Measurements from ENCODE around the gene EPB41.
"Not testable (repeated sequence)": the region's sequence is repeated elsewhere in the genome, so short reads cannot be mapped to it uniquely, and the experiment has no call there.

The EPB41 gene

DNA sequence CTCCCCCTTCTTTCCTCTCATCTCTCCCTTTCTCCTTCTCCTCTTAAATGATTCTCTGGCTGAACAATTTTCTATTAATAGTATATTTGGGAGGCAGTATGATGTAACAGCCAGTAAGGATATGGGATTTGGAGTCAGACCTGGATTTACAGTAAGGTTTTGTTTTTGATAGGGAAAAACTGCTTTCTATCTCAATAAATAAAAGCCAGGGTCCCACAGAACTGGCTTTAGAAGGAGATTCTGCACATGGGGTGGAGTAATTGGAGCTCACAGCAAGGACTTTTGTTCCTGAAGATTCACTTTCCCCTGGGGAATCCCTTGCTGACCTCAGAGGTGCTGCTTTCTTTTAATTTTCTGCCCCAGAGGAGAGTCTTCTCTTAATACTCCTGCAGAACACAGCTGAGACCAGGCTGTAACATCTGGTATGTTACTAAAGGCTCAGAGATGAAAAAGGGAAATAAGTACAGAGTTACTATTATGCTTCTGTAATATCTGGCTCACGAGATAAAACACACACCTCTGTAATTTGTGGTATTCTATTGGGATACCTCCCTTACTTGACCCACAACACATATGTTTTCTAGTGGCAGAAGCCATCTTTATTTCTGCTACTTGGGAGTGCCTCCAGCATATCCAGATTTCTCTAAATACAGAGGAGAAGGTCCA is 13.4 kb downstream of the EPB41 start:
- no peak for DNase-seq (ENCODE audit: low read depth)

DNA sequence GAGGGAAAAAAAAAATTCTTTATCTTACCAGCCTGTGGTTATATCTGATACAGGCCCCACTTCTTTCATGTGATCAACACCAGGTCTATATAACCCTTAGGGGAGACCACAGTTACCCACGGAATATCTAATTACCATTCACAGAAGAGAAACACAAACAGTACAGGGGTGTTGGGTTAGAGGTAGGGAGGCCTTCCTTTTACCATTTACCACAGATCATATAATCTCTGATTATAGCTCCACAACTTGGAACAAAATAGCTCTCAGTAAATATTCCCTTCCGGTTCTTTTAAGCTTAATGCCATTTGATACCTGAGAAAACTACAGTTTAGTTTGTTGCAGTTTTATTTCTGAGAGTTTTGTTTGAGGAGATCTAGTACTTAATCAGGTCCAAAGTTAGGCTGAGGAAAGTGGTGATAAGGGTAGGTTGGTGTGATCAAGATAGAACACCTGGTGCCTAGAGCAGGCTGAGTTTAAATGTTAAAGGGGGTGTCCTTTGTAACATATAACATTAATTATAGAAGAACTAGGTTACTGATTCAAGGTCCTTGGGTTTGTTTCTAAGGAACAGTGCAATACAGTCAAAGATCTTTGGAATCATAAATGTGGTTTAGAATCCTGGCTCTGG is 14.1 kb downstream of the EPB41 start:
- no peak for DNase-seq (ENCODE audit: low read depth)

DNA sequence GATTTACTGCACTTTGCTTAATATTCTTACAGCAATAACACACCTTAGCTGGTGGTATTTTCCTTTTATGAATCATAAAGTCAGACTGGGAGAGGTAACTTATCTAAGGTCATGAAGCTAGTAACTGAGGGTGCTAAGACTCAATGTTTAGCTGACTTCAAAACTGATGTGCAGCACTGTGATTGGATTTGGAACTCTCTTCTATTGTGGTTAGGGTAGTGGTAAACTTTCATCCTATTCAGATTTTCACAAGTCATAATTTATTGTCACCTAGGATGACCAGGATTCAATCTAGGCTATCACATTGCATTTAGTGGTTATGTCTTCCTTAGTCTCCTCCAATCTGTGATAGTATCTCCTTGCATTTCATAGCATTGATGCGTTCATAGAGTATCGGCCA is 18.9 kb downstream of the EPB41 start:
- DNase-seq (ENCODE audit: low read depth) = no peak

DNA sequence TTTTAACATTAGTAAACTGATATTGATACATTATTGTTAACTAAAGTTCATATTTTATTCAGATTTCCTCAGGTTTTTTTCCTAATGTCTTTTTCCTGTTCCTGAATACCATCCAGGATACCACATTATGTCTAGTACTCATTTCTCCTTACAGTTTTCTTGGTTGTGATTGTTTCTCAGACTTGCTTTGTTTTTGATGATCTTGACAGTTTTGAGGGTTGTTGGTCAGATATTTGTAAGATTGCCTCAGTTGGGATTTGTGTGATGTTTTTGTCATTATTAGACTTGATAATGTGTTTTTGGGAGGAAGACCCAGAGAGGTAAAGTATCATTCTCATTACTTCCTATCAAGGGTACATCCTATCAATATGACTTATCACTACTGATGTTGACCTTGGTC is 19.5 kb downstream of the EPB41 start:
- no peak for DNase-seq (ENCODE audit: low read depth)

- no peak for DNase-seq (ENCODE audit: low read depth)
Measured at GRCh38 chr1:28934676-28935075, 20.3 kb downstream of the EPB41 start.

GRCh38 chr1:28935293-28935692 is 20.9 kb downstream of the EPB41 start:
- DNase-seq (ENCODE audit: low read depth) = no peak

- DNase-seq (ENCODE audit: low read depth) = no peak
Measured at GRCh38 chr1:28936094-28936493, 21.7 kb downstream of the EPB41 start.

- no peak for DNase-seq (ENCODE audit: low read depth)
Measured at GRCh38 chr1:28936528-28936927, 22.2 kb downstream of the EPB41 start.

GRCh38 chr1:28943581-28943980 is 29.2 kb downstream of the EPB41 start:
- not testable (repeated sequence) for DNase-seq (ENCODE audit: low read depth)

DNA sequence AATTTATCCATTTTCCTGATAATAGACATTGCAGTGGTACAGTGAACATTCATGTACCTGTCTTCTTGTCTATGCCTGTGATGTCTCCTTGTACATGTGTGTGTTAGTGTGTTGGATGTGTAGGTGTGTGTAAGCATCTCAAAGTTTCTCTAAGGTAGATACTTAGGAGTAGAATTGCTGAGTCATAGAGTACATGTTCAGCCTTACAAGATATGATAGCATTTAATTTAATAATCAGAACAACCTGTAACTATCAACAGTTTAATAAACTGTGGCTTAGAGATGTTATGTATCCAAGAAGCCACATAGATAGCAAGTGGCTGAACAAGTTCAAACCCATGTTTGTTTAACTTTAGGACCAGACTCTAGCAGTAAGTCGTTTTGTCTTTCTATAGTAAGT is 35.6 kb downstream of the EPB41 start:
- no peak for DNase-seq (ENCODE audit: low read depth)

DNA sequence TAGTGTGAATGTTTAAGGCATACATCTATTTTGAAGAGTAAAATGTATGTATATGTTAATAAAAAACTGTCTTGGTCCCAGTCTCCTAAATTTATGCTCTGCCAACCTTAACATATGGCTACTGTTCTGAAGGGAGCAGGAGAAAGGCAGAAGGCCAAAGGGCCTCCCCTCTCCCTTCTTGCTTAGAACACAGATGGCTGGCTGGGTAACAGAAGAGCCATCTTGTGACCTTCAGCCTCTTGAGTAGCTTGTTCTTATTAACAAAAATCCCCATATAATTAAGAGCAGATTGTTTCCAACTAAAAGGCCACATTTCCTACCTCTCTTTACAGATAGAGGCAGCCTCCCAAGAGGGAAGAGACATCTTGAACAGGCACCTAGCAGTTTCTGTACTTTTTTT is 36.1 kb downstream of the EPB41 start:
- no peak for DNase-seq (ENCODE audit: low read depth)

- no peak for DNase-seq (ENCODE audit: low read depth)
Measured at GRCh38 chr1:28954126-28954726, 39.9 kb downstream of the EPB41 start.

DNA sequence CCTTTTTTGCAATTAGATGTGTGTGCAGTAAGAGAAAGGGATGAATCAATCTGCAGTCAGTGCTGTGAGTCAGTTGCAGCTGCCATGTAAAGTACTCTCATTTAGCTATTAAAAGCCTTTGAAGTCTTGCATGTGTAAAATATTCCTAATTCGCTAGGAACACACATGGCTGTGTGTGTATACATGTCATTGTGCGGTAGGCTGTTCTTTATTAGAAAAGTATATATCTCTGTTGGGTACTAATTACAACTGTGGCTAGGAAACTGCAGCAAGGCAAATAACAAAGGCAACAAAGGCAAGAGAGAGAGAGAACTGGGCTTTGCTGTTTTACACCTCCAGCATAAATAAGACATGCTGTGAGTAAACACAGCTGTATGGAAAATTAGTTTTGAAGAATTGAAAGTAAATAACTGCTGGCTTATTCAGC is 41.7 kb downstream of the EPB41 start:
- DNase-seq (ENCODE audit: low read depth) = no peak

DNA sequence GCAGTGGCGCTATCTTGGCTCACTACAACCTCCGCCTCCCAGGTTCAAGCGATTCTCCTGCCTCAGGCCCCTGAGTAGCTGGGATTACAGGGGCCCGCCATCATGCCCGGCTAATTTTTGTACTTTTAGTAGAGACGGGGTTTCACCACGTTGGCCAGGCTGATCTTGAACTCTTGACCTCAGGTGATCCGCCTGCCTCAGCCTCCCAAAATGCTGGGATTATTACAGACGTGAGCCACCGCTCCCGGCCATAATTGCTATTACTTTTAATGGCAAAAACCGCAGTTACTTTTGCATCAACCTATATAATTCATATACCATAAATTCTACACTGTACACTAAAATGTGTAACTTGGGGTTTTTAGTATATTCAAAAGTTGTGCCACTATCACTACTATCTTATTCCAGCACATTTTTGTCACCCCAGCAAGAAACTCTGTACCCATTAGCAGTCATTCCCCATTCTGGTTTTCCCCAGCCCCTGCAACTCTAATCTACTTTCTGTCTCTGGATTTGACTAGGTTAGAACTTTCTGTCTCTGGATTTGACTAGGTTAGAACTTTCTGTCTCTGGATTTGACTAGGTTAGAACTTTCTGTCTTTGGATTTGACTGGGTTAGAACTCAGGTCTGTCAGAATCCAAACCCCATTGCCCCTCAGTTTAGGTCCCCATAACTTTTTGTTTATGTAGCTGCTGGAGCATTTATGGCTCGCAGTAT is 47.9 kb downstream of the EPB41 start:
- not testable (repeated sequence) for DNase-seq (ENCODE audit: low read depth)

DNA sequence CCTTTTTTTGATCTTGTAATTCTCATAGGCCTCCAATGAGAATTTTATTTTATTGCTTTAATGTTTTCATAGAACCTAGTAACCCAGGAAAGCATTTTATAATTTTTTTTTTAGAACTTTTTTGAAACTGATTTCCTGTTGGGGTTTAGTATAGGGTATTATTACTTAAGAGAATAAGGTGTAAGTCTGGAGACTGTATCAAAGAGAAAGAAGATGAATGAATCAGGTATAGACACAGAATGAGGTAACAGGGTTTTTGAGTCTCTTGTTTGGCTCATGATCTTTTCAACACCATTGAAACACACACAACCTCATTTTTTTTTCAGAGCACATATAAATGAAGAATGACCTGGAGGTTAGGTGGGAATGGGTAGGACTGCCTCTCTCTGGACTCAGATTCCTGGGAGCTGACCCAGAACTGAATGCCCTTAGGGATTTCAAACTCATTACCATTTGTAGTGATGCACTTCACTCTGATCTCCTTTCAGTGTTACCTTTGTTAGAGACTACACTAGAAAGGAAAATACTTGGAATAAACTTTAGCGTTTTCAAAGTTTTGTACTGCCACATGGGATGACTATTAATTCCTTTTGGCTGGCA is 51.0 kb downstream of the EPB41 start:
- no peak for DNase-seq (ENCODE audit: low read depth)

GRCh38 chr1:28966617-28967016 is 52.2 kb downstream of the EPB41 start:
- DNase-seq (ENCODE audit: low read depth) = no peak

DNA sequence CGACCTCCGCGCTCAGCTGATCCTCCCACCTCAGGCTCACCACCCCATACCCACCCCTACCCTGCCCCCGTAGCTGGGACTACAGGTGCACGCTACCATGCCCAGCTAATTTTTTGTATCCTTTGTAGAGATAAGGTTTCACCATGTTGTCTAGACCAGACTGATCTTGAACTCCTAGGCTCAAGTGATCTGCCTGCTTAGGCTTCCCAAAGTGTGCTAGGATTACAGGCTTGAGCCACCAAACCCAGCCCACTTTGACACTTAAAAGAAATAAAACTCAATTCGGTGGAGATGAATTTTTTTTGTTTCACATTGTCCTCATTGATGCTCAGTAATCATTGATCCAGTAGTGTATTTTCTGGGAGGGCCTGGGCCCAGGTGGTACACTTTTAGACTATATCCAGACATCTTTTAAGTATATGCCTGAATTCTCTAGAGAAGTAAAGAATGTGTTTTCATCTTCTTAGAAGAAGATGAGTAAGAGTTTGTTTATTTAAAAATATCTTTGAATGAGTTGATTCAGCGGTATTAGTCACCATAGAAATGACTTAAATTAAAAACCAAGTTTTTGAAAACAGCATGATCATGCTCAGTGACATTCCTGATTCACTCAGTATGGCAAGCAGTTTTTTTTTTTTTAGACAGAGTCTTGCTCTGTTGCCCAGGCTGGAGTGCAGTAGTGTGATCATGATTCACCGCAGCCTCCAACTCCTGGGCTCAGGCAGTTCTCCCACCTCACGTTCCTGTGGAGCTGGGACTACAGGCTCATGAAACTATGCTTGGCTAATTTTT is 57.8 kb downstream of the EPB41 start:
- peak; percentile 70 for DNase-seq (ENCODE audit: low read depth)

GRCh38 chr1:28973596-28974421 is 59.4 kb downstream of the EPB41 start:
- DNase-seq (ENCODE audit: low read depth) = no peak

DNA sequence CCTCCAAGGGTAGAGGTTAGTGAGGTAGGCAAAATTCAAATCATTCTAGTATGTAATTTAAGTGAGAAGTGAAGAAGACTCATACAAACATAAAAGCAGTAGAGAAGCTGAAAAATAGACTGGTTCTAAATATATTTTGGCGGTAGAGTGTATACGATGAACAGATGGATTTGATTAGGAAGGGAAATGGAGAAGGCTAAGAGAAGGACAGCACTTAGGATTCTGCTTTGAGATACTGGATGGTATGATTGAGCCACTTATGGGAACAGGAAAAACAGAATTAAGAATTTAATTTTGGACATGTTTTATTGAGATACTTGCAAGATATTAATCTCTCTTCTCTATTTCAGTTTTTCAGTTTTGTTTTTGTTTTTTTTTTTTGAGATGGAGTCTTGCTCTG is 60.1 kb downstream of the EPB41 start:
- DNase-seq (ENCODE audit: low read depth) = no peak

- no peak for DNase-seq (ENCODE audit: low read depth)
Measured at GRCh38 chr1:28976248-28976647, 61.9 kb downstream of the EPB41 start.

DNA sequence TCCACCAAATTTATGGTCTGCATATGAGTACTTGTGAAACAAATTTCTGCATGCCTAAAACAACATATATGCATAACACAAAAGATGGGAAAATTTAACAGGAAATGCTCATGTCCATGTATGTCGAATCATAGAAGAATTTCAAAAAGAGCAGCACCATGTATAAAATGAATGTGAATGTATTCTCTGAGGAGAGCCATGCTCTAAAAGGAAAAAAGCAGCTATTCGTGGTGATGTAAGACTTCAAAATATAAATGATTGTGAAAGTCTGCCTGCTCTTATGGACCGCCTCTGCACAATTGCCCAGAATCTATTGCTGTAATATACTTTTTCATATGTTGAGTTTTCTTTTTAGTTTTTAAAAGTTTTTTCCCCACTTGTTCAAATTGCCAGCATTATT is 66.8 kb downstream of the EPB41 start:
- no peak for DNase-seq (ENCODE audit: low read depth)

Data from non-pigmented ciliary epithelial cell (primary cell).